ENCODE data around the gene DAPK3.

GRCh38 chr19:4013886-4014540 lies 43.1 kb upstream of the DAPK3 start:
- no peak for TF ChIP-seq ZFP3 (tag by site-specific recombination; IDR thresholded peaks at IDR 0.05; ENCODE audit: low read depth)
- no peak for TF ChIP-seq CTCF (tag by site-specific recombination; IDR thresholded peaks at IDR 0.05)
- no peak for TF ChIP-seq ZBTB17 (tag by site-specific recombination; IDR thresholded peaks at IDR 0.05)
- TF ChIP-seq SP2 (tag by site-specific recombination; IDR thresholded peaks at IDR 0.05) = no peak
- no peak for TF ChIP-seq RBAK (tag by site-specific recombination; IDR thresholded peaks at IDR 0.05)
- TF ChIP-seq YY1 (tag by site-specific recombination; IDR thresholded peaks at IDR 0.05) = no peak
- TF ChIP-seq ZNF341 (tag by site-specific recombination; IDR thresholded peaks at IDR 0.05; ENCODE audit: low read depth) = no peak
- TF ChIP-seq ZNF138 (tag by site-specific recombination; IDR thresholded peaks at IDR 0.05; ENCODE audit: borderline replicate concordance) = no peak
- TF ChIP-seq ZSCAN16 (tag by site-specific recombination; IDR thresholded peaks at IDR 0.05) = no peak
